Skeletal muscle cell (primary cell): ENCODE results near the gene CACNB3.

Source experiments
- DNase-seq: peaks from one replicate; pipeline ENCODE4 v3.0.0-alpha.2; 2010; ENCODE audit warnings: low read depth
- H3K4me3 ChIP-seq: 2 replicates; pipeline ENCODE4 v1.5.1; 2011; ENCODE audit warnings: low read depth, mild to moderate bottlenecking, control low read depth, low read length, moderate library complexity

Gene CACNB3

GRCh38 chr12:48817873-48818830 is at the start of gene CACNB3:
Gene CACNB3 (plus strand): TSS chr12:48818496. CDS start chr12:48818930, 434 bp downstream.
- H3K4me3 ChIP-seq = peak within 1 kb of the TSS; percentile 65
- DNase-seq = no peak

GRCh38 chr12:48768736-48769135 is 49.6 kb upstream of the CACNB3 start:
- no peak for DNase-seq
- no peak overlapping the region for H3K4me3 ChIP-seq

GRCh38 chr12:48770756-48771155 is 47.5 kb upstream of the CACNB3 start:
- no peak for DNase-seq
- H3K4me3 ChIP-seq = no peak overlapping the region

GRCh38 chr12:48771588-48772112 is 46.6 kb upstream of the CACNB3 start:
- no peak for DNase-seq
- H3K4me3 ChIP-seq = no peak overlapping the region

- H3K4me3 ChIP-seq = no peak overlapping the region
- no peak for DNase-seq
Observed at GRCh38 chr12:48773686-48774085, 44.6 kb upstream of the CACNB3 start.

GRCh38 chr12:48774516-48774915 is 43.8 kb upstream of the CACNB3 start:
- DNase-seq = no peak
- H3K4me3 ChIP-seq = no peak overlapping the region

- no peak for DNase-seq
- H3K4me3 ChIP-seq = no peak overlapping the region
Observed at GRCh38 chr12:48775299-48775698, 43.0 kb upstream of the CACNB3 start.

- H3K4me3 ChIP-seq = no peak overlapping the region
- DNase-seq = no peak
Observed at GRCh38 chr12:48775991-48776649, 42.2 kb upstream of the CACNB3 start.

GRCh38 chr12:48776956-48777355 is 41.3 kb upstream of the CACNB3 start:
- DNase-seq = no peak
- no peak overlapping the region for H3K4me3 ChIP-seq

- DNase-seq = no peak
- H3K4me3 ChIP-seq = no peak overlapping the region
Observed at GRCh38 chr12:48777501-48778400, 40.5 kb upstream of the CACNB3 start.

- DNase-seq = peak; percentile 67
- no peak overlapping the region for H3K4me3 ChIP-seq
Observed at GRCh38 chr12:48779869-48780268, 38.4 kb upstream of the CACNB3 start.

- DNase-seq = no peak
Observed at GRCh38 chr12:48780381-48781025, 37.8 kb upstream of the CACNB3 start.

GRCh38 chr12:48781750-48782456 is 36.4 kb upstream of the CACNB3 start:
- no peak for DNase-seq
- no peak overlapping the region for H3K4me3 ChIP-seq

More at GRCh38 chr12:48780381-48781025, 37.8 kb upstream of the CACNB3 start:
- H3K4me3 ChIP-seq = no peak overlapping the region

GRCh38 chr12:48782457-48783395 is 35.6 kb upstream of the CACNB3 start:
- DNase-seq = no peak
- no peak overlapping the region for H3K4me3 ChIP-seq

GRCh38 chr12:48783432-48783831 is 34.9 kb upstream of the CACNB3 start:
- H3K4me3 ChIP-seq = no peak overlapping the region
- no peak for DNase-seq

GRCh38 chr12:48786591-48787544 is 31.4 kb upstream of the CACNB3 start:
- peak overlapping the region; percentile 82 for H3K4me3 ChIP-seq
- DNase-seq = no peak
